LoVo (cell line): ENCODE data around the gene FGF2.

Experiments
- DNase-seq: peaks from one replicate; pipeline ENCODE4 v3.0.0-alpha.2; 2016; ENCODE audit warnings: low spot score

The FGF2 gene

DNA sequence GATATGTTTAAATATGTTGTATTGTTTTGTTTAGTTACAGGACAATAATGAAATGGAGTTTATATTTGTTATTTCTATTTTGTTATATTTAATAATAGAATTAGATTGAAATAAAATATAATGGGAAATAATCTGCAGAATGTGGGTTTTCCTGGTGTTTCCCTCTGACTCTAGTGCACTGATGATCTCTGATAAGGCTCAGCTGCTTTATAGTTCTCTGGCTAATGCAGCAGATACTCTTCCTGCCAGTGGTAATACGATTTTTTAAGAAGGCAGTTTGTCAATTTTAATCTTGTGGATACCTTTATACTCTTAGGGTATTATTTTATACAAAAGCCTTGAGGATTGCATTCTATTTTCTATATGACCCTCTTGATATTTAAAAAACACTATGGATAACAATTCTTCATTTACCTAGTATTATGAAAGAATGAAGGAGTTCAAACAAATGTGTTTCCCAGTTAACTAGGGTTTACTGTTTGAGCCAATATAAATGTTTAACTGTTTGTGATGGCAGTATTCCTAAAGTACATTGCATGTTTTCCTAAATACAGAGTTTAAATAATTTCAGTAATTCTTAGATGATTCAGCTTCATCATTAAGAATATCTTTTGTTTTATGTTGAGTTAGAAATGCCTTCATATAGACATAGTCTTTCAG is 68.8 kb downstream of the FGF2 start:
- DNase-seq = no peak

DNA sequence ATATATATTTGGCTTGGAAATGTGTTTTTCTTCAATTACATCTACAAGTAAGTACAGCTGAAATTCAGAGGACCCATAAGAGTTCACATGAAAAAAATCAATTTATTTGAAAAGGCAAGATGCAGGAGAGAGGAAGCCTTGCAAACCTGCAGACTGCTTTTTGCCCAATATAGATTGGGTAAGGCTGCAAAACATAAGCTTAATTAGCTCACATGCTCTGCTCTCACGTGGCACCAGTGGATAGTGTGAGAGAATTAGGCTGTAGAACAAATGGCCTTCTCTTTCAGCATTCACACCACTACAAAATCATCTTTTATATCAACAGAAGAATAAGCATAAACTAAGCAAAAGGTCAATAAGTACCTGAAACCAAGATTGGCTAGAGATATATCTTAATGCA is 69.6 kb downstream of the FGF2 start:
- no peak for DNase-seq

- DNase-seq = peak; percentile 88
Observed at GRCh38 chr4:122898370-122899150, 71.9 kb downstream of the FGF2 start.

- DNase-seq = no peak
Observed at GRCh38 chr4:122899682-122900081, 73.1 kb downstream of the FGF2 start.

- no peak for DNase-seq
Observed at GRCh38 chr4:122900314-122900713, 73.7 kb downstream of the FGF2 start.

- no peak for DNase-seq
Observed at GRCh38 chr4:122901247-122902010, 74.8 kb downstream of the FGF2 start.

DNA sequence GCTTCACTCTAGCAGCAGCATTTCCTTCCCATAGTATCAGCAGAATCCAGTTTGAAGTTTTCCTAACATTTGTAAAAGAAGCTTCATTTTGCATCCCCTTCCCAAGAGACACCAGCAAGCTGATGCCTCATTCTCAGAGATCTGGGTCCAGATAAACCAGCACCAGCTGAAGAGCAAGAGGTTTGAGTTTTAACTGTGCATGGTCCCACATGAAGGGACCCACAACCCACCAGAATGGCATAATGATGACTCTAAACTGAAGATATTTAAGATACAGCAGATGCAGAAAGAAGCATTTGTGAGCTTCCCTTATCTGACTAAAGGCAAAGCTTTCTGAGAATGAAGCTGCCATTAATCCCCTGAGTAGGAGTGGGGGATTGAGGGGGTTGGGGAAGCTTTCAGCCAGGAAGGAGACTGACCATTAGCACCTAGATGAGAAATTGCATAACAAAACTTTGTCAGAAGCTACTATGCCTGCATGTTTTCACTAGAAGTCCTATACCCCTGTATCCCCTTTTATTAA is 77.2 kb downstream of the FGF2 start:
- DNase-seq = no peak

DNA sequence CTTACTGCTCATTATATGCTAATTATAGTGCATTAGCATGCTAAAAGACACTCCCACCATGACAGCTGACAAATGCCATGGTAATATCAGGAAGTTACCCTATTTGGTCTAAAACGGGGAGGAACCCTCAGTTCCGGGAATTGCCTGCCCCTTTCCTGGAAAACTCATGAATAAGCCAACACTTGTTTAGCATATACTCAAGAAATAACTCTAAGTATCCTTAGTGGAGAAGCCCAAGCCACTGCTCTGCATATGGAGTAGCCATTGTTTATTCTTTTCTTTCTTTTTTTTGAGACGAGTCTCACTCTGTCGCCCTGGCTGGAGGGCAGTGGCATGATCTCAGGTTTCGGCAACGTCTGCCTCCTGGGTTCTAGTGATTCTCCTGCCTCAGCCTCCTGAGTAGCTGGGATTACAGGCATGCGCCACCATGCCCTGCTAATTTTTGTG is 80.3 kb downstream of the FGF2 start:
- no peak for DNase-seq

GRCh38 chr4:122908223-122908622 is 81.6 kb downstream of the FGF2 start:
- DNase-seq = no peak

DNA sequence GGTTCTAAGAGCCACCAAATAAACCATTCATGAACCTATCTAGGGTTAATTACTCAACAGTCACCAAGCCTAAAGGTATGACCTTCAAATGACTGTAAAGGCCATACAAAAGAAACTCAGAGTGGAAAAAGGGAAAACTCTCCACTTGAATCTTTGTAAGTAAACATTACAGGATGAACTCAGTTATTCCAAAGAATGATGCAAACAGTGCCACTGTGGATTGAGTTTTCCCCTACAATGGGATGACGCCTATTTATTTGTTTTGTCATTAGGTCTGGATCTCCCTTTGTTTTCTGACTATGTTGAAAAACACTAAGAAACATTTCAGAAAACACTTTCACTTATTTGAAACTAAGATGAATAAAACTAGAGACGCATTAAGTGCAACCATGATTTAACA is 83.1 kb downstream of the FGF2 start:
- DNase-seq = no peak

DNA sequence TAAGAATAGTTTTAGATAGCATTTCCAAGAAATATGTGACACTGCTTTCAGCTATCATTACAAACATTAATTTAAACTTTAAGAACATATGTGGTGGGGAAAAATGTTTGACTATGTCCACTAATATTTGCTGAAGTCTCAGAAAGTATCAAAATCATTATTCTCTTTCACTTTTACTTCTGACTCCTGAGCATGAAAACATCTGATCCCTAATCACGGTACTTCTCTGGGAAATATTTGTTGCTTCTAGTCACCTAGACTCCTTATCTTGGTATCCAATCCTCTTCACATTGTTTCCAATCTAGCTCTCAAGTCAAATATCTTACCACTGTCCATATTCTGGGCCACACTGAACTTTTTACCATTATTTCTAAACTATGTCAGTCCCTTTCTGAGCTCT is 85.0 kb downstream of the FGF2 start:
- no peak for DNase-seq

GRCh38 chr4:122912810-122913575 is 86.4 kb downstream of the FGF2 start:
- no peak for DNase-seq

DNA sequence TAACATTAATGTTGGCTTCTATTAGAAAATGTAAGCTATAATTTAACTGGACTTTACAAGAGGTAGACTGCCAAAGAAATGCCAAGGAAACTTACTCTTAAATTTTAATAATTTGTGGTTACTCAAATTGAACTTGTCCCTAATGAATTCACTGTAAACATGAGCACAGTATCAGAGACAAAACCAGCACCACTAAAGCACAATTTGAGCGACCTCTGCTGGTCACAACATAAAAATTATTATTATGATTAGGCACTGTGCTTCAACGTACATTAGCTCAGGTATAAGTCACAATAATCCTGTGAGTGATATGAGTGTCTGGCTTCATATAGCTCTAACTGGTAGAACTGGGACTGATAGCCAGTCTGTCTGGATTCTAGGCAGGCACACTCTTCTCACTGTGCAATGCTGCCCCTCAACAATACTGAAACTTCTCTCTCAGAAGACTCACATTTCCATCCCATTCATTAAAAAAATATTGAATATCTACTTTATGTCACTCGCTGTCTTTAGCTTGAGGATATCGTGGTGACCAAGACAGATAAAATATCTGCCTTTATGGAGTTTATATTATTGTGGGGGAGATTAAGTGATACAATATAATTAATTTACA is 87.8 kb downstream of the FGF2 start:
- peak; percentile 63 for DNase-seq

- no peak for DNase-seq
Observed at GRCh38 chr4:122914938-122915337, 88.3 kb downstream of the FGF2 start.

GRCh38 chr4:122917731-122918130 is 91.1 kb downstream of the FGF2 start:
- no peak for DNase-seq

GRCh38 chr4:122920473-122920872 is 93.8 kb downstream of the FGF2 start:
- DNase-seq = no peak

- DNase-seq = no peak
Observed at GRCh38 chr4:122921300-122921699, 94.7 kb downstream of the FGF2 start.

- peak; percentile 73 for DNase-seq
Observed at GRCh38 chr4:122921971-122922876, 95.6 kb downstream of the FGF2 start, which contains the start of gene NUDT6. Gene NUDT6 (minus strand): TSS chr4:122922597. CDS start chr4:122922572, 25 bp downstream.

DNA sequence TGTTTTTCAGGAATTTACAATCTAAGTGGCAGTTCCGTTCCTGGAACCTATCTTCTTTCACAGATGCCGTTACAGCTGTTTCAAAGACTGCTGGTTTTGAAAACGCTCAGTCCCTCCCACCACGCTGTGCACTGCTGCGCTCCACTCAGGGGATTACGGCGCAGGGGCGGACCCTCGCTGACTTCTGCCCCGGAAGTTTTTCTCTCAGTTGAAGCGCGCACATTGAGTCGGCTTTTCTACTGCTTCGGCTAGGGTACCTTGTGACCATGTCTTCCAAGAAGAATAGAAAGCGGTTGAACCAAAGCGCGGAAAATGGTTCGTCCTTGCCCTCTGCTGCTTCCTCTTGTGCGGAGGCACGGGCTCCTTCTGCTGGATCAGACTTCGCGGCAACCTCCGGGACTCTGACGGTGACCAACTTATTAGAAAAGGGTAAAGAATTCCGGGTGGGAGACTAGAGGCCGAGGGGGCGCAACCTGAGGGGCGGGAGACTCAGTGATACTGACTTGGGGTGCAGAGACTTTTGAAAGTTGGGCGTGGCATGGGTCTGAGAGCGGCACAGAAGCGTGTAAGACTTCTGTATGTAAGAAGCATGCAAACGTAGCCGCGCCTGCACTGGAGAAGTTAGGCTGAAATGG is 96.4 kb downstream of the FGF2 start:
- peak; percentile 87 for DNase-seq

DNA sequence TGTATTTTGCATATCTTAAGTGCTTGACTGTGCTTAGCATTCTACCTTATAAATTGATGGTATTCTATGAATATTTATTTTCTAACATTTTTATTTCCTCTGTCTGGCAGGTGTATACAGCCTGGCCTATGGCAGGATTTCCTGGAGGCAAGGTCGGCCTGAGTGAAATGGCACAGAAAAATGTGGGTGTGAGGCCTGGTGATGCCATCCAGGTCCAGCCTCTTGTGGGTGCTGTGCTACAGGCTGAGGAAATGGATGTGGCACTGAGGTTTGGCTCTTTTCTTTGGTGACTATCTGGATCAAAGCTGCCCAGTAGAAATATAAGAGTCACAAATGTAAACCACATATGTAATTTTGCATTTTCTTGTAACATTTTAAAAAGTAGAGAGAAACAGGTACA is 102.3 kb downstream of the FGF2 start:
- DNase-seq = no peak
